HG02970 (cell line): ENCODE data around the gene LRRTM4.

ENCODE experiments used
- ATAC-seq: cut with Tn5 transposase; IDR thresholded peaks from one replicate; pipeline ENCODE4 v1.9.1; 2021; ENCODE audit warnings: mild to moderate bottlenecking, moderate library complexity, moderate number of reproducible peaks; ENCODE audit not compliant: unreplicated experiment, low FRiP score

LRRTM4 gene

GRCh38 chr2:76938153-76938552, 584.0 kb downstream of the LRRTM4 start:
- ATAC-seq: no peak

GRCh38 chr2:76932550-76932949, 589.6 kb downstream of the LRRTM4 start:
- ATAC-seq: no peak

- ATAC-seq: no peak
These were observed 592.0 kb downstream of the LRRTM4 start for GRCh38 chr2:76930056-76930744.

GRCh38 chr2:76928026-76928425, 594.1 kb downstream of the LRRTM4 start:
- no peak for ATAC-seq

GRCh38 chr2:76921006-76921405, 601.2 kb downstream of the LRRTM4 start:
- no peak for ATAC-seq

GRCh38 chr2:76895469-76895868, 626.7 kb downstream of the LRRTM4 start:
- ATAC-seq: no peak

- ATAC-seq: no peak
These were observed 651.6 kb downstream of the LRRTM4 start for GRCh38 chr2:76870581-76870980.

GRCh38 chr2:76870011-76870410, 652.2 kb downstream of the LRRTM4 start:
- ATAC-seq: no peak

- no peak for ATAC-seq
These were observed 654.3 kb downstream of the LRRTM4 start for GRCh38 chr2:76867854-76868253.

- ATAC-seq: no peak
These were observed 655.7 kb downstream of the LRRTM4 start for GRCh38 chr2:76866464-76866863.

GRCh38 chr2:76862901-76863300, 659.3 kb downstream of the LRRTM4 start:
- no peak for ATAC-seq

- no peak for ATAC-seq
These were observed 660.5 kb downstream of the LRRTM4 start for GRCh38 chr2:76861708-76862107.

GRCh38 chr2:76851000-76851399, 671.2 kb downstream of the LRRTM4 start:
- ATAC-seq: no peak

GRCh38 chr2:76849086-76849485, 673.1 kb downstream of the LRRTM4 start:
- no peak for ATAC-seq

GRCh38 chr2:76839826-76840225, 682.4 kb downstream of the LRRTM4 start:
- ATAC-seq: no peak

GRCh38 chr2:76829374-76830234, 692.6 kb downstream of the LRRTM4 start:
- ATAC-seq: no peak

GRCh38 chr2:76826691-76827090, 695.5 kb downstream of the LRRTM4 start:
- no peak for ATAC-seq

- ATAC-seq: no peak
These were observed 696.8 kb downstream of the LRRTM4 start for GRCh38 chr2:76825140-76825970.

- no peak for ATAC-seq
These were observed 700.4 kb downstream of the LRRTM4 start for GRCh38 chr2:76821731-76822130.

- ATAC-seq: no peak
These were observed 709.1 kb downstream of the LRRTM4 start for GRCh38 chr2:76813084-76813483.

GRCh38 chr2:76812156-76812555, 710.0 kb downstream of the LRRTM4 start:
- ATAC-seq: no peak
